Common myeloid progenitor, CD34-positive (primary cell): ENCODE data around the gene UTP25.

Source experiments
- CTCF ChIA-PET: fragments of 350-600 bp; sonication (Branson Sonifier 250); formaldehyde crosslinking; loops from one replicate; lab custom pipeline; 2021; ENCODE audit warnings: antibody characterized with exemption; lab: Charles Lee
- POLR2A ChIA-PET: fragments of 350-600 bp; sonication (Branson Sonifier 250); formaldehyde crosslinking; loops from one replicate; lab custom pipeline; 2021; ENCODE audit warnings: antibody characterized with exemption; lab: Charles Lee
- DNase-seq, 3 donors: peaks; one replicate each; pipeline versions ENCODE4 v3.0.0 to v3.0.0-alpha.2; 2013
- H3K27ac ChIP-seq, 2 experiments: 1 replicate in 1 of 2; 2 replicates in 1 of 2; pipeline ENCODE4 v1.7.0; 2013; ENCODE audit warnings: inconsistent platforms in 2 of 2, low read length in 2 of 2, mild to moderate bottlenecking in 2 of 2, low read depth in 1 of 2, moderate library complexity in 1 of 2; ENCODE audit not compliant: severe bottlenecking in 2 of 2, insufficient read depth in 1 of 2, poor library complexity in 1 of 2
- H3K27me3 ChIP-seq, 5 experiments: replicated peaks in 2 of 5; 1 replicate in 3 of 5; 2 replicates in 2 of 5; pipeline versions ENCODE4 v1.6.1 to v1.7.0; 2013; ENCODE audit warnings: low read length in 4 of 5, mild to moderate bottlenecking in 2 of 5, moderate library complexity in 2 of 5, inconsistent platforms in 1 of 5; ENCODE audit not compliant: insufficient read depth in 5 of 5, control insufficient read depth in 4 of 5
- H3K36me3 ChIP-seq, 4 experiments: 1 replicate in 2 of 4; 2 replicates in 2 of 4; pipeline versions ENCODE4 v1.6.1 to v1.7.0; 2013; ENCODE audit warnings: low read length in 3 of 4, control low read depth in 1 of 4, mild to moderate bottlenecking in 1 of 4; ENCODE audit not compliant: control insufficient read depth in 4 of 4, insufficient read depth in 4 of 4
- H3K4me1 ChIP-seq, 4 experiments: 1 replicate in 3 of 4; 2 replicates in 1 of 4; pipeline versions ENCODE4 v1.6.1 to v1.7.1; 2013; ENCODE audit warnings: low read length in 3 of 4, mild to moderate bottlenecking in 3 of 4, control low read depth in 1 of 4, inconsistent platforms in 1 of 4, moderate library complexity in 1 of 4; ENCODE audit not compliant: control insufficient read depth in 4 of 4, insufficient read depth in 4 of 4; ENCODE audit errors: control extremely low read depth in 1 of 4
- H3K4me3 ChIP-seq, 7 experiments: 1 replicate in 4 of 7; 2 replicates in 3 of 7; pipeline versions ENCODE4 v1.5.1 to v1.7.0; 2013; ENCODE audit warnings: mild to moderate bottlenecking in 7 of 7, low read length in 6 of 7, moderate library complexity in 6 of 7, inconsistent platforms in 2 of 7, low read depth in 2 of 7, control low read depth in 1 of 7; ENCODE audit not compliant: insufficient read depth in 4 of 7, control insufficient read depth in 1 of 7; ENCODE audit errors: extremely low read depth in 1 of 7
- H3K9me3 ChIP-seq, 5 experiments: 1 replicate in 4 of 5; 2 replicates in 1 of 5; pipeline versions ENCODE4 v1.6.1 to v1.7.1; 2013; ENCODE audit warnings: low read length in 4 of 5, mild to moderate bottlenecking in 2 of 5, inconsistent platforms in 1 of 5, low read depth in 1 of 5, moderate library complexity in 1 of 5; ENCODE audit not compliant: control insufficient read depth in 4 of 5, insufficient read depth in 2 of 5; ENCODE audit errors: control extremely low read depth in 1 of 5
- WGBS: methylation state at CpG from one replicate; pipeline ENCODE4 v1.1.5; 2013; ENCODE audit not compliant: insufficient coverage; 5-methylcytosine and 5-hydroxymethylcytosine counted together

The UTP25 gene

GRCh38 chr1:209805341-209805781 lies 22.4 kb upstream of the UTP25 start:
- CTCF ChIA-PET, result interaction anchor here (0.8 to 12.7 kb wide), 2 partner anchors 17 to 18 kb away, joined by 3 to 106 read pairs; partner anchors contain the start of gene UTP25
- Histone ChIP-seq H3K4me3 (peak overlapping the region in 4 of 7 experiments; percentile 52 to 73 (median 69)), H3K4me1 (peaks cover 0 to 12% (median 5%) of the 10 kb centered on the region in 4 experiments), H3K9me3 (no peaks in the 10 kb centered on the region), H3K27ac (no peak overlapping the region), H3K27me3 (peaks cover 0 to 14% (median 2%) of the 10 kb centered on the region in 5 experiments), H3K36me3 (no peaks in the 10 kb centered on the region)
- no peak for DNase-seq
- POLR2A ChIA-PET, result no interaction called here
- 67% methylated on average over 10 of the region's 19 CpGs for WGBS

- Histone ChIP-seq H3K36me3 (no peaks in the 10 kb centered on the region), H3K27ac (peak within 1 kb of the TSS in 1 of 2 experiments; percentile 2), H3K27me3 (peaks cover 0 to 14% (median 0%) of the 10 kb centered on the region in 5 experiments), H3K4me1 (peaks cover 0 to 12% (median 5%) of the 10 kb centered on the region in 4 experiments), H3K9me3 (no peaks in the 10 kb centered on the region), H3K4me3 (peak within 1 kb of the TSS; percentile 15 to 73 (median 52))
- DNase-seq, result peak; percentile 54 to 73 (median 65)
- 3% methylated on average over 31 of the region's 46 CpGs for WGBS
- POLR2A ChIA-PET, result no interaction called here
- CTCF ChIA-PET, result interaction anchor here (0.8 to 12.7 kb wide), 3 partner anchors 8 to 19 kb away, joined by 3 to 106 read pairs (median 4); partner anchors contain the start of gene UTP25
Observed at GRCh38 chr1:209805875-209806760, 21.7 kb upstream of the UTP25 start, which contains the start of gene IRF6. IRF6 (minus strand) TSS chr1:209806142; CDS start chr1:209801413, 4,729 bp downstream.

GRCh38 chr1:209807509-209807908 lies 20.3 kb upstream of the UTP25 start:
- POLR2A ChIA-PET, result no interaction called here
- CTCF ChIA-PET, result interaction anchor here (1.2 to 12.7 kb wide), 2 partner anchors 15 to 20 kb away, joined by 3 to 106 read pairs; partner anchors contain the start of gene UTP25
- peaks cover 0 to 12% (median 5%) of the 10 kb centered on the region in 4 experiments for H3K4me1 ChIP-seq

GRCh38 chr1:209808059-209808581 lies 19.7 kb upstream of the UTP25 start:
- DNase-seq, result no peak
- Histone ChIP-seq H3K4me3 (no peak overlapping the region), H3K4me1 (peaks cover 0 to 12% (median 5%) of the 10 kb centered on the region in 4 experiments), H3K27ac (no peak overlapping the region), H3K27me3 (peaks cover 0 to 14% (median 0%) of the 10 kb centered on the region in 5 experiments), H3K36me3 (no peaks in the 10 kb centered on the region), H3K9me3 (no peaks in the 10 kb centered on the region)
- POLR2A ChIA-PET, result no interaction called here
- CTCF ChIA-PET, result interaction anchor here (0.9 to 12.7 kb wide), 3 partner anchors 15 to 121 kb away, joined by 3 to 106 read pairs (median 3); partner anchors contain the start of gene UTP25

More at GRCh38 chr1:209807509-209807908, 20.3 kb upstream of the UTP25 start:
- no peaks in the 10 kb centered on the region for H3K36me3 ChIP-seq
- DNase-seq, result no peak
- 100% methylated on average over 1 of the region's 4 CpGs for WGBS
- peaks cover 0 to 14% (median 0%) of the 10 kb centered on the region in 5 experiments for H3K27me3 ChIP-seq
- H3K27ac ChIP-seq, result no peak overlapping the region
- no peaks in the 10 kb centered on the region for H3K9me3 ChIP-seq
- H3K4me3 ChIP-seq, result no peak overlapping the region

GRCh38 chr1:209809611-209810010 lies 18.2 kb upstream of the UTP25 start:
- Histone ChIP-seq H3K27me3 (peaks cover 0 to 10% (median 0%) of the 10 kb centered on the region in 5 experiments), H3K4me3 (no peak overlapping the region), H3K9me3 (no peaks in the 10 kb centered on the region), H3K4me1 (peaks cover 0 to 12% (median 5%) of the 10 kb centered on the region in 4 experiments), H3K27ac (no peak overlapping the region), H3K36me3 (no peaks in the 10 kb centered on the region)
- ChIA-PET CTCF (interaction anchor here (12.7 kb wide), 1 partner anchor 13 kb away, joined by 106 read pairs; the partner anchor contains the start of gene UTP25), POLR2A (no interaction called here)
- no peak for DNase-seq
- WGBS, result 90% methylated on average over 2 of the region's 4 CpGs

GRCh38 chr1:209810783-209811182 lies 17.0 kb upstream of the UTP25 start:
- WGBS, result 94% methylated on average over 3 of the region's 5 CpGs
- POLR2A ChIA-PET, result no interaction called here
- H3K36me3 ChIP-seq, result no peaks in the 10 kb centered on the region
- H3K4me1 ChIP-seq, result peaks cover 0 to 7% (median 3%) of the 10 kb centered on the region in 4 experiments
- no peak overlapping the region for H3K27ac ChIP-seq
- no peak for DNase-seq
- CTCF ChIA-PET, result interaction anchor here (0.6 to 12.7 kb wide), 2 partner anchors 12 to 462 kb away, joined by 4 to 106 read pairs; partner anchors contain the start of gene UTP25
- no peaks in the 10 kb centered on the region for H3K9me3 ChIP-seq
- no peaks in the 10 kb centered on the region for H3K27me3 ChIP-seq
- H3K4me3 ChIP-seq, result no peak overlapping the region
